Brain microvascular endothelial cell (primary cell): ENCODE measurements around the gene CST3.
A peak's percentile ranks its signal among the peaks of the same experiment; 100 is the strongest.

Source experiments
- DNase-seq: peaks from one replicate; pipeline ENCODE4 v3.0.0-alpha.2; 2020
- H3K27ac ChIP-seq: fragments of 250-450 bp; sonication (Bioruptor Pico); 2 replicates; pipeline ENCODE4 v1.5.1; 2020; ENCODE audit warnings: mild to moderate bottlenecking, moderate library complexity
- H3K27me3 ChIP-seq: fragments of 250-450 bp; sonication (Bioruptor Pico); replicated peaks from 2 replicates; pipeline ENCODE4 v1.5.1; 2020; ENCODE audit warnings: mild to moderate bottlenecking
- H3K36me3 ChIP-seq: fragments of 250-450 bp; sonication (Bioruptor Pico); replicated peaks from 2 replicates; pipeline ENCODE4 v1.5.1; 2020; ENCODE audit warnings: mild to moderate bottlenecking
- H3K4me3 ChIP-seq: 2 replicates; pipeline ENCODE4 v1.5.1; 2011; ENCODE audit warnings: low read depth, mild to moderate bottlenecking, control low read depth, low read length, moderate library complexity
- in situ Hi-C: cut with HindIII; loops from 2 replicates; pipeline ENCODE4 v1.10.0; 2017; ENCODE audit warnings: low sequenced_read_pairs, low pct_ligation_motif_present
- TF ChIP-seq, protein P1 (sequence below): IDR thresholded peaks from 2 replicates; pipeline ENCODE4 v1.5.1; 2011; ENCODE audit warnings: low read depth, mild to moderate bottlenecking, moderate library complexity, low read length, control low read depth, inconsistent platforms; ENCODE audit errors: missing control alignments

The CST3 gene

DNA sequence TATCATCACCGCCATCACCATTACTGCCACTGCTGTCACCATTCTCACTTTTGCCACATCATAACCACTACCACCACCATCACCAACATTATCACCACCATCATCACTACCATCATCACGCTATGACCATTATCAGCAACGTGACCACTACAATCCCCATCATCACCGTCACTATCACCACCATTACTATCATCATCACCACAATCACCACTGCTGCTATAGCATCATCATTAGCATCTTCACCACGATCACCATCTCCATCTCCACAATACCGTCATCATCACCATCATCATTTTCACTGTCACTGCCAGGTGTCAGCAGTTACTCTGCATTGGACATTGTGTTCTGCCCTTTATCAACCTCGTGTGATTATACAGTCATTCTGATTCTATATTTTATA lies 32.1 kb upstream of the CST3 start:
- Histone ChIP-seq H3K4me3 (no peak overlapping the region), H3K27me3 (no peaks in the 10 kb centered on the region), H3K36me3 (no peaks in the 10 kb centered on the region), H3K27ac (no peak overlapping the region)
- in situ Hi-C loops, result no loop called here
- TF ChIP-seq, protein P1, sequence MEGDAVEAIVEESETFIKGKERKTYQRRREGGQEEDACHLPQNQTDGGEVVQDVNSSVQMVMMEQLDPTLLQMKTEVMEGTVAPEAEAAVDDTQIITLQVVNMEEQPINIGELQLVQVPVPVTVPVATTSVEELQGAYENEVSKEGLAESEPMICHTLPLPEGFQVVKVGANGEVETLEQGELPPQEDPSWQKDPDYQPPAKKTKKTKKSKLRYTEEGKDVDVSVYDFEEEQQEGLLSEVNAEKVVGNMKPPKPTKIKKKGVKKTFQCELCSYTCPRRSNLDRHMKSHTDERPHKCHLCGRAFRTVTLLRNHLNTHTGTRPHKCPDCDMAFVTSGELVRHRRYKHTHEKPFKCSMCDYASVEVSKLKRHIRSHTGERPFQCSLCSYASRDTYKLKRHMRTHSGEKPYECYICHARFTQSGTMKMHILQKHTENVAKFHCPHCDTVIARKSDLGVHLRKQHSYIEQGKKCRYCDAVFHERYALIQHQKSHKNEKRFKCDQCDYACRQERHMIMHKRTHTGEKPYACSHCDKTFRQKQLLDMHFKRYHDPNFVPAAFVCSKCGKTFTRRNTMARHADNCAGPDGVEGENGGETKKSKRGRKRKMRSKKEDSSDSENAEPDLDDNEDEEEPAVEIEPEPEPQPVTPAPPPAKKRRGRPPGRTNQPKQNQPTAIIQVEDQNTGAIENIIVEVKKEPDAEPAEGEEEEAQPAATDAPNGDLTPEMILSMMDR, result no peak
- no peak for DNase-seq

DNA sequence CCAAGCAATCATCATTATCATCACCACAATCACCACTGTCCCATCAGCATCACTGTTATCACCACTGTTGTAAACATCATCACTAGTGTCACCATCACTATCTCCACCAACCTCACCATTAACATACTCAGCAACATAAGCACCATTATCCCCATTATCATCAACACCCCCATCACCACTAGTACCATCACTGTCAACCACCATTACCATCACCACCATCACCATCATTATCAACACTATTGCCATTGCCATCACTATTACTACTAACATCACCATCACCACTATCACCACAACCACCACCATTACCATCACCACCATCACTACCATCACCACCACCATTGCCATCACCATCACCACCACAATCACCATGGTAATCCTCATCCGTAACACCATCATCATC lies 31.6 kb upstream of the CST3 start:
- Histone ChIP-seq H3K36me3 (no peaks in the 10 kb centered on the region), H3K4me3 (no peak overlapping the region), H3K27me3 (no peaks in the 10 kb centered on the region), H3K27ac (no peak overlapping the region)
- TF ChIP-seq, protein P1, result no peak
- in situ Hi-C loops, result no loop called here
- no peak for DNase-seq

DNA sequence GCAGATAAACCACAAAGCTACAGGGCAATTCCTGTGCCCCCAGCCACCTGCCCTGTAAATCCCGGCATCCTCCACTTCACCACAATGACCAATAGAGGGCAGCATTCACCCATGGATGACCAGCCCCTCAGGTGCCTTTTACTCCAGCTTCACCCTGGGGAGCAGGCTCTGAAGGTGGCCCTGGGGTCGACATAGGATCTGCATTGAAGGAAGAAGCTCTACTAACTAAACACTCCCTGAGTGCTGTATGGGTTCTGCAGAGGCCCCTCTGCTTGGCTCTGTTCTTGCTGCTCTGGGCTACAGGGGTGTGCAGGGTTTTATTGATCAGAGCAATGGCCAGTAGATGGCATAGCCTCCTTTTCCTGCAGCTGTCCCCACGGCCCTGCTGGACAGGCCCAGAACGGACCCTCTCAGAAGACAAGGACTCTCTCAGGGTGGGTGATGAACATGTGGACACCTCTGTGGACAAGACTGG lies 30.8 kb upstream of the CST3 start:
- Histone ChIP-seq H3K36me3 (no peaks in the 10 kb centered on the region), H3K27me3 (no peaks in the 10 kb centered on the region), H3K27ac (no peak overlapping the region), H3K4me3 (no peak overlapping the region)
- DNase-seq, result peak; percentile 58
- in situ Hi-C loops, result no loop called here
- TF ChIP-seq, protein P1, result peak; percentile 86

DNA sequence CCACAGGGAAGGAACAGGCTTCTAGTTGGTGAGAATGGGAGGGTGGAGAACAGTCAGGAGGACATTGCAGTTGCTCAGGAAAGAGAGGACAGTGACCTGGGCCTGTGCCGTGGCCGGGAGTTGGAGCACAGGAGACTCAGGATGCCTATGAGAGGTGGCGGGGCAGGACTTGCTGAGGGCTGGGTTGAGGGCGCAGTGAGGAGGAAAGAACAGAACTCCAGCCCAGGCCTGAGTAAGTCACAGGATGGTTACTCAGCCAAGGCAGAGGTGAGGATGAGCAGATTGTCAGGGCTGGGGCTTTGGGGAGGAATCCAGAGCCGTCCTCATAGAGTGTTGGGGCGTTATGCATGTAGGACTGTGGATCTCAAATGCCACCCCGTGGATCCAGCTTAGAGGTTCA lies 29.9 kb upstream of the CST3 start:
- Histone ChIP-seq H3K27ac (no peak overlapping the region), H3K27me3 (no peaks in the 10 kb centered on the region), H3K4me3 (no peak overlapping the region), H3K36me3 (no peaks in the 10 kb centered on the region)
- in situ Hi-C loops, result no loop called here
- DNase-seq, result no peak
- TF ChIP-seq, protein P1, result no peak

DNA sequence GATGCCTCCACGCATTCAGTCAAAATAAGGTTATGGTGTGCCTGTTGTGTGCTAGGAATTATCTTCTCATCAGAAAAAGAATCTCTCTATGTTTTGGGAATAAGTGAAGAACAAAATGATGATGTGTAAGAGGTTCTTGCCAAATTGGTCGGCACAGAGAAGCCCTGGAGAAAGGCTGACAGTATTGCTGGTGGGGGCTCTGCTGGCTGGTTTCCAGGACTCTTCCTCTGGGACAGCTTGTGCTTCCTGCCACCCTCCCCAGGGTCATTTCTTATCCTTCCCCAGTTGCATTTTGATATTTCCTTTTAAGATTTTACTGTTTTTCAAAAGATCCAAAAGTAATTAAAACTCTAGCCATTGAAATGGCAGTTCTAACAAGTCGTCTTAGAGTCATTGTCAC lies 28.9 kb upstream of the CST3 start:
- DNase-seq, result no peak
- Histone ChIP-seq H3K36me3 (no peaks in the 10 kb centered on the region), H3K27me3 (no peaks in the 10 kb centered on the region), H3K27ac (no peak overlapping the region), H3K4me3 (no peak overlapping the region)
- TF ChIP-seq, protein P1, result no peak
- in situ Hi-C loops, result no loop called here

DNA sequence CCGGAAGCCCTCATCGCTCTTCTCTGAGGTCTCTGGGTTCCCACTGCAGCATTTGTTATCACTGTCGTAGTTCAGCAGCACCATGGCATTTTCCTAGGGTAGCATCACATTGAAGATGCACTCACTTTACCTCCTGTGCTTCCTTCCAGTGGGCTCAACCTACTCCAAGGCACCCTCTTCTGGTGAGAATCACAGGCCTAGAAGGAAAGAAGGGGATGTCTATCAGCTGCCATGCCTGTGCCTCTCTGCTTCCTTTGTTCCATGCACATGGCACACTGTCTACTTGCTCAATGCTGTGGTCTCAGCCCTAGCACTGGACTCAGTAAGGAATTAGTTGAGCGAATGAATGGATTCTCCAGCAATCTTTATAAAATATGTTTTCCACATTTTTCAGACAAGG lies 28.4 kb upstream of the CST3 start:
- no peaks in the 10 kb centered on the region for H3K27me3 ChIP-seq
- DNase-seq, result no peak
- H3K27ac ChIP-seq, result no peak overlapping the region
- H3K36me3 ChIP-seq, result no peaks in the 10 kb centered on the region
- TF ChIP-seq, protein P1, result peak; percentile 62
- H3K4me3 ChIP-seq, result no peak overlapping the region
- in situ Hi-C loops, result no loop called here
